IMR-90 (cell line): Measurements from ENCODE around the gene ID3. TPM values are rescaled to one million over a fixed set of nuclear protein-coding genes. Genes with fewer than 3 reads are reported as not detected.

Experiments
- ATAC-seq: fragments of 200-7000 bp; cut with Tn5 transposase; 2 replicates; pipeline ENCODE4 v1.9.1; 2020; ENCODE audit warnings: low read depth, mild to moderate bottlenecking, moderate library complexity
- BruUV-seq: library from RNA; stranded (reverse); fragments of 400-500 nt; replicated peaks from 2 replicates; lab custom pipeline; 2021; lab: Mats Ljungman, UMichigan
- CTCF ChIA-PET: fragments of 300-600 bp; formaldehyde crosslinking; extraction: SDS; loops from one replicate; lab custom pipeline; 2021; ENCODE audit warnings: antibody characterized with exemption; lab: Yijun Ruan, JAX
- POLR2A ChIA-PET: fragments of 300-600 bp; sonication (Branson Sonifier 250); formaldehyde crosslinking; loops from one replicate; lab custom pipeline; 2022; ENCODE audit warnings: antibody characterized with exemption; ENCODE audit not compliant: unreplicated experiment; lab: Charles Lee
- DNase-seq: peaks from one replicate; pipeline ENCODE4 v3.0.0; 2013
- H2AFZ ChIP-seq: replicated peaks from 2 replicates; pipeline ENCODE3; 2013; ENCODE audit warnings: low read length, mild to moderate bottlenecking; ENCODE audit not compliant: poor library complexity
- H2AK5ac ChIP-seq: 2 replicates; pipeline ENCODE4 v1.6.1; 2013; ENCODE audit warnings: low read depth, low read length, inconsistent platforms
- H2AK9ac ChIP-seq: replicated peaks from 2 replicates; pipeline ENCODE3; 2013; ENCODE audit warnings: mild to moderate bottlenecking, low read depth, low read length, moderate library complexity; ENCODE audit not compliant: poor library complexity
- H2BK120ac ChIP-seq: 2 replicates; pipeline ENCODE4 v1.6.1; 2013; ENCODE audit warnings: low read depth, low read length, inconsistent platforms
- H2BK15ac ChIP-seq: 3 replicates; pipeline ENCODE4 v1.6.1; 2013; ENCODE audit warnings: low read depth, low read length, inconsistent platforms
- H2BK20ac ChIP-seq: 2 replicates; pipeline ENCODE4 v1.6.1; 2013; ENCODE audit warnings: low read depth, mild to moderate bottlenecking, inconsistent platforms, low read length, moderate library complexity
- H2BK5ac ChIP-seq: 2 replicates; pipeline ENCODE4 v1.6.1; 2013; ENCODE audit warnings: mild to moderate bottlenecking, low read depth, low read length, inconsistent platforms; ENCODE audit not compliant: poor library complexity, severe bottlenecking
- H3K14ac ChIP-seq: replicated peaks from 2 replicates; pipeline ENCODE4 v1.6.1; 2013; ENCODE audit warnings: low read depth, low read length, inconsistent platforms
- H3K18ac ChIP-seq: 2 replicates; pipeline ENCODE4 v1.6.1; 2013; ENCODE audit warnings: low read depth, low read length, control low read depth
- H3K23ac ChIP-seq: 2 replicates; pipeline ENCODE4 v1.6.1; 2013; ENCODE audit warnings: low read depth, low read length, inconsistent platforms
- H3K27ac ChIP-seq: 2 replicates; pipeline ENCODE4 v1.5.1; 2013; ENCODE audit warnings: mild to moderate bottlenecking, control low read depth, low read length; ENCODE audit not compliant: insufficient read depth
- H3K27me3 ChIP-seq: 2 replicates; pipeline ENCODE4 v1.6.1; 2013; ENCODE audit warnings: low read length; ENCODE audit not compliant: control insufficient read depth, insufficient read depth
- H3K36me3 ChIP-seq: 2 replicates; pipeline ENCODE4 v1.6.1; 2013; ENCODE audit warnings: low read length, mixed read lengths; ENCODE audit not compliant: control insufficient read depth, insufficient read depth
- H3K4ac ChIP-seq: 2 replicates; pipeline ENCODE4 v1.6.1; 2013; ENCODE audit warnings: low read depth, low read length, inconsistent platforms
- H3K4me1 ChIP-seq: 2 replicates; pipeline ENCODE4 v1.6.1; 2013; ENCODE audit warnings: low read length, mixed read lengths; ENCODE audit not compliant: control insufficient read depth, insufficient read depth
- H3K4me2 ChIP-seq: 2 replicates; pipeline ENCODE4 v1.6.1; 2013; ENCODE audit warnings: low read depth, mild to moderate bottlenecking, control low read depth, low read length, moderate library complexity
- H3K4me3 ChIP-seq: 2 replicates; pipeline ENCODE4 v1.5.1; 2013; ENCODE audit warnings: low read depth, mild to moderate bottlenecking, control low read depth, low read length, moderate library complexity; ENCODE audit not compliant: insufficient read depth
- H3K56ac ChIP-seq: 2 replicates; pipeline ENCODE4 v1.6.1; 2013; ENCODE audit warnings: low read length, inconsistent platforms; ENCODE audit not compliant: insufficient read depth; ENCODE audit errors: extremely low read depth
- H3K79me1 ChIP-seq, 2 experiments: 2 replicates each; pipeline ENCODE4 v1.6.1; 2013; ENCODE audit warnings: low read length in 2 of 2, inconsistent platforms in 1 of 2, low read depth in 1 of 2
- H3K9ac ChIP-seq: 2 replicates; pipeline ENCODE4 v1.6.1; 2013; ENCODE audit warnings: low read depth, low read length, control low read depth
- H3K9me1 ChIP-seq: 2 replicates; pipeline ENCODE4 v1.6.1; 2013; ENCODE audit warnings: low read length, inconsistent platforms; ENCODE audit not compliant: insufficient read depth
- H3K9me3 ChIP-seq: 2 replicates; pipeline ENCODE4 v1.6.1; 2013; ENCODE audit warnings: low read length; ENCODE audit not compliant: control insufficient read depth, insufficient read depth
- H4K20me1 ChIP-seq: 2 replicates; pipeline ENCODE4 v1.6.1; 2013; ENCODE audit warnings: low read length, inconsistent platforms; ENCODE audit not compliant: insufficient read depth
- H4K5ac ChIP-seq: 2 replicates; pipeline ENCODE4 v1.6.1; 2013; ENCODE audit warnings: mild to moderate bottlenecking, low read depth, low read length, control low read depth
- H4K8ac ChIP-seq, 2 experiments: 2 replicates each; pipeline ENCODE4 v1.6.1; 2013; ENCODE audit warnings: low read depth in 2 of 2, low read length in 2 of 2, control low read depth in 1 of 2, inconsistent platforms in 1 of 2
- H4K91ac ChIP-seq: 2 replicates; pipeline ENCODE4 v1.6.1; 2013; ENCODE audit warnings: low read depth, low read length, inconsistent platforms; ENCODE audit not compliant: insufficient read depth
- CEBPB ChIP-seq: IDR thresholded peaks from 2 replicates; pipeline ENCODE4 v1.6.1; 2012; ENCODE audit warnings: low read depth, low read length, improper control_type of control experiment
- FOS ChIP-seq: fragments of 150-350 bp; IDR thresholded peaks from 2 replicates; pipeline ENCODE4 v1.6.1; 2016; ENCODE audit warnings: low read depth, low read length
- MAFK ChIP-seq: IDR thresholded peaks from 2 replicates; pipeline ENCODE4 v1.6.1; 2012; ENCODE audit warnings: low read depth, low read length, improper control_type of control experiment
- NFE2L2 ChIP-seq: fragments of 150-350 bp; IDR thresholded peaks from 2 replicates; pipeline ENCODE4 v1.6.1; 2016; ENCODE audit warnings: low read depth, mild to moderate bottlenecking, low read length
- WGBS, 2 experiments: methylation state at CpG; one replicate each; pipeline versions ENCODE4 v1.1.5 to v1.1.7; 2013; ENCODE audit warnings: missing lambda C conversion rate in 2 of 2; ENCODE audit not compliant: insufficient read length in 1 of 2; ENCODE audit errors: extremely low coverage in 2 of 2; 5-methylcytosine and 5-hydroxymethylcytosine counted together
- dilution Hi-C: fragments of 300-500 bp; cut with HindIII; formaldehyde crosslinking; loops from one replicate; pipeline ENCODE4 v1.14.3; 2018; ENCODE audit warnings: low sequenced_read_pairs; ENCODE audit not compliant: unreplicated experiment
- in situ Hi-C: fragments of 300-500 bp; cut with MboI; formaldehyde crosslinking; loops from 3 replicates; pipeline ENCODE4 v1.14.3; 2019; ENCODE audit warnings: low sequenced_read_pairs, inconsistent platforms, mixed read lengths
- intact Hi-C: fragments of 100-400 bp; cut with micrococcal nuclease; formaldehyde crosslinking; loops from 2 replicates; pipeline ENCODE4 v1.10.0; 2022
- polyA plus RNA-seq, 3 experiments: library from polyadenylated mRNA; depleted of rRNA; stranded (reverse); fragments of >200 nt; gene quantifications; 2 replicates each; pipeline ENCODE4 v1.2.3, GENCODE V29; 2012; ENCODE audit warnings: low replicate concordance in 1 of 3
- total RNA-seq: library from RNA; depleted of rRNA; stranded (reverse); fragments of >200 nt; gene quantifications from 2 replicates; pipeline ENCODE4 v1.2.3, GENCODE V29; 2012

ID3 gene
- total and polyA plus RNA-seq, 2 of the 4 experiments (the other 2 are of a cell fraction): 109 to 304 TPM

DNA sequence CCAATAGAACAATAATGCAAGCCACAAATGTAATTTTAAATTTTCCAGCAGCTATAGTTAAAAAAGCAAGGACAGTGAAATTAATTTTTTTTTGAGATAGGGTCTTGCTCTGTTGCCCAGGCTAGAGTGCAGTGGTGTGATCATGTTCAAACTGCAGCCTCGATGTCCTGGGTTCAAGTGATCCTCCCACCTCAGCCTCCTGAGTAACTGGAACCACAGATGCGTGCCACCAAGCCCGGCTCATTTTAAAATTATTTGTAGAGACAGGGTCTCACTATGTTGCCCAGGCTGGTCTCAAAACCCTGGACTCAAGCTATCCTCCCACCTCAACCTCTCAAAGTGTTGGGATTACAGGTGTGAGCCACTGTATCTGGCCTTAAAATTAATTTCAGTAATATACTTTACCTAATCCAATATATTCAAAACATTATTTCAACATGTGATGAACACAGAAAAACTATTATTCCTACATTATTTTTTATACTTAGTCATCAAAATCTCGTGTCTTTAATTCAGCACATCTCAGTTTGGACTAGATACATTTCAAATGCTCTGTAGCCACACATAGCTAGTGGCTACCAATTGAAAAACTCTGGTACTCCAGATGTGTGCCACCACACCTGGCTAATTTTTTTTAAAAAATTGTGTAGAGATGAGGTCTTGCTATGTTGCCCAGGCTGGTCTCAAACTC lies 10.8 kb upstream of the ID3 start:
- no peak overlapping the region for H3K4ac ChIP-seq
- ChIA-PET POLR2A (interaction anchor here (0.5 kb wide), 1 partner anchor 361 kb away, joined by 3 read pairs; no protein-coding TSS in a partner anchor), CTCF (interaction anchor here (2.0 kb wide), 1 partner anchor 65 kb away, joined by 5 read pairs; no protein-coding TSS in a partner anchor)
- H3K9me1 ChIP-seq: peaks cover 7% of the 10 kb centered on the region; the same call in 1 of the 2 replicates
- no peak for ATAC-seq
- H3K4me3 ChIP-seq: no peak overlapping the region
- H4K5ac ChIP-seq: no peak overlapping the region
- H4K8ac ChIP-seq: no peak overlapping the region; a peak in 1 of 4 replicates
- 83% methylated on average over 1 of the region's 4 CpGs; no CpG with 5 or more reads in 1 of the 2 experiments for WGBS, 2 experiments
- no peak for DNase-seq
- H3K14ac ChIP-seq: no peak overlapping the region
- no peak overlapping the region for H2BK20ac ChIP-seq
- H3K36me3 ChIP-seq: no peaks in the 10 kb centered on the region
- no peak overlapping the region for H3K18ac ChIP-seq
- H3K4me2 ChIP-seq: no peak overlapping the region
- no peak overlapping the region for H2AK9ac ChIP-seq
- H3K9ac ChIP-seq: no peak overlapping the region
- no peaks in the 10 kb centered on the region for H3K27me3 ChIP-seq
- no peak overlapping the region for H2AFZ ChIP-seq
- H4K91ac ChIP-seq: no peak overlapping the region
- dilution Hi-C loops: no loop called here
- H3K79me1 ChIP-seq: peaks cover 4 to 15% of the 10 kb centered on the region in 2 experiments; a peak in 2 of 4 replicates
- H4K20me1 ChIP-seq: no peaks in the 10 kb centered on the region
- H3K27ac ChIP-seq: no peak overlapping the region
- H3K9me3 ChIP-seq: no peaks in the 10 kb centered on the region; the same call in 1 of the 2 replicates
- H2BK5ac ChIP-seq: no peak overlapping the region
- peak overlapping the region; percentile 57; the same call in 1 of the 2 replicates for H2AK5ac ChIP-seq
- intact Hi-C loops: no loop called here
- in situ Hi-C loops: no loop called here
- BruUV-seq: no TSS peak
- H3K56ac ChIP-seq: no peak overlapping the region
- peaks cover 11% of the 10 kb centered on the region for H3K4me1 ChIP-seq
- 0 out of 2 replicates have a peak overlapping the region, but pooled peaks have one; percentile 24 for H3K23ac ChIP-seq
- H2BK120ac ChIP-seq: peak overlapping the region; percentile 40; the same call in 1 of the 2 replicates
- no peak for TF ChIP-seq NFE2L2
- TF ChIP-seq CEBPB: no peak
- TF ChIP-seq FOS: no peak
- TF ChIP-seq MAFK: peak; percentile 74
- peak overlapping the region; percentile 82; the same call in 1 of the 3 replicates for H2BK15ac ChIP-seq
